ENCODE data around the gene PLXND1.

The PLXND1 gene

DNA sequence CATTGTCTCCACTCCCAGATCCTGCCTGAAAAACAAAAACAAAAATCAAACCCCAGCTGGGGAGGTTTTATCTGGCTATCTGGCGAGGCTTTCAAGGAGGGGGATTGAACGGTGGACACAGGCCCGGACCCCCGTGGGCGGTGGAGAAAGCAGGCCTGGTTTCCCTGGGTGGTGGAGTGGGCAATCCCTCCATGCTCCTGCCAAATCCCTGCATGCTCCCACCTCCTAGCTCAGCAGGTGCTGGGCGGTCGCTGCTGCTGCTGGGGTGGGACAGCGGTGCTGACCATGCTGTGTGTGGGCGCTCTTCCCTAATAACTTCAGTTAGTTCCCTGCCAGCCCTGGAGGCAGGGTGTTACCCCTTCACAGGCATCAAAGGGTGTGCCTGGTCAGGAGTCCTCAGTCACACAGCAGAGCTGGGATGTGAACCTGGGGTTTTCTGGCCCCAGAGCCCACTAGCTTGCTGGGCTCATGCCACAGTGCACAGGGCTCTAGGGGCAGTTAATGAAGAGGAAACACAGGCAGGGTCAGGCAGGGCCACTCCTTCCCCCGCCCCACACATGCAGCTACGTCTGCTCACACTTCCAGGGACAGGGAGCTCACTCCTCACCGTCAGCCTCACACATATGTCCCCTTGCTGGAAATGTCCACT lies 15.9 kb upstream of the PLXND1 start:
- TF ChIP-seq CTCF (IDR thresholded peaks at IDR 0.05; ENCODE audit: insufficient read depth, low read depth, low read length, missing control alignments) = no peak
- H3K4me3 ChIP-seq (ENCODE audit: low read depth, low read length) = no peak overlapping the region
- no peak for DNase-seq (ENCODE audit: low read depth)

DNA sequence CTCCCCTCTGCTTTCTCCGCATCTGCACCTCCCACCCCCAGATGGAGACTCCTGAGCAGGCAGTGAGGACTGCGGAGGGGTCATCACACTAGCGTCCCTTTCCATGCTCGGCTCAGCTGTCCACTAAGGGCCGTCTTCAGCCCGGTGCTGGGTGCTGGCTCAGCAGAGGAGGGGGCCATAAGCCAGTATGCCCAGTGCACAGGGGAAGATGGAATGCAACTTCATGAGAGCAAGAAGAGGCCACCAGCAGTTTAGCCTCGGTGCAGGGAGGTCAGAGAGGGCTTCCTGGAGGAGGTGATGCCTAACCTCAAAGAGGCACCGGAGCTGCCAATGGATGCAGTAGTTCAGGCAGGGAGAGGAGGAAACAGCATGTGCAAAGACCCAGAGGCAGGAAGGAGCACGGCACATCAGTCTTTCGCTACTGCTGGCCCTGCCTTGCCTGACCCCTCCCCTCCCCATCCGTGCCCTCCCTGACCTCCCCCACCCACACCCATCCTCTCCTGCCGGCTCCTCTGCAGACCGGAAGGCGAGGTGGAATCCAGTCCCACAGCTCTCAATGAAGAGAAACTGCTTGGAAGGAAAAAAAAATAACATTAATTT lies 15.2 kb upstream of the PLXND1 start:
- no peak for TF ChIP-seq CTCF (IDR thresholded peaks at IDR 0.05; ENCODE audit: insufficient read depth, low read depth, low read length, missing control alignments)
- no peak overlapping the region for H3K4me3 ChIP-seq (ENCODE audit: low read depth, low read length)

DNA sequence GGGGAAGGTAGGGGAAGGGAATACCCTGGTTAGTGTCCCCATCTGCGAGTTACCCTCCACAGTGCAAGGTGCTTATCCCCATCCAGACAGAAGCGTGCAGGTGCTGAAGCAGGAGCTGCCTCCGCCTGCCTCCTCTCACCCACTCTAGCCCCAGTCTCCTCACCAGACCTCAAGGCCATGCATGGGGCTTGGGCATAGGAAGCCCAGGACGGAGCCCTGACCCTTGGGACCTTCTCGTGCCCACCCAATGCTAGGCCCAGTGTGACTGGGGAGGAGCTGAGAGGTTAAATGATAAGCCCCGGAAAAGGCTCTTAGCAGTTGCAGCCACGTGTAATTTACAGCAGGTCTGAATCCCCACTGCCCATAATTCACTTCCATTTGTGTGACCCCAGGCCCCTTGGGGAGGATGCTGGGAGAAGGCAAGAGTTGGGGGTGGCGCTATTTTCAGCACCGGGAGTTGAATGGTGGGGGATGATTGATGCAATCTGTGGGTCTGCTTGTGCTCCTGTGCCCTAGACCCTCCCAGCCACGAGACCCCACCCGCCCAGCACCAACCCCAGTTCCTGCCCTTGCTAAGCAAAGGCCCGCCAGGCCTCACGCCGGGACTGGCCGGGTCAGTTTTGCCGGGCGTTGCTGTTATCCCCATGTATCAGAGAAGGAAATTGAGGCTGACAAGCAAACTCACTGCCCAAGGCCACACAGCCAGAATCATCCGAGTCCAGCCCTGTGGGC lies 14.5 kb upstream of the PLXND1 start:
- no peak for DNase-seq (ENCODE audit: low read depth)
- no peak for TF ChIP-seq CTCF (IDR thresholded peaks at IDR 0.05; ENCODE audit: insufficient read depth, low read depth, low read length, missing control alignments)
- no peak overlapping the region for H3K4me3 ChIP-seq (ENCODE audit: low read depth, low read length)

More for the DNA sequence above, 15.2 kb upstream of the PLXND1 start:
- DNase-seq (ENCODE audit: low read depth) = no peak

GRCh38 chr3:129619726-129620162 lies 13.3 kb upstream of the PLXND1 start:
- DNase-seq (ENCODE audit: low read depth) = no peak
- no peak overlapping the region for H3K4me3 ChIP-seq (ENCODE audit: low read depth, low read length)
- no peak for TF ChIP-seq CTCF (IDR thresholded peaks at IDR 0.05; ENCODE audit: insufficient read depth, low read depth, low read length, missing control alignments)

GRCh38 chr3:129618901-129619671 lies 12.6 kb upstream of the PLXND1 start:
- H3K4me3 ChIP-seq (ENCODE audit: low read depth, low read length) = no peak overlapping the region
- DNase-seq (ENCODE audit: low read depth) = no peak
- no peak for TF ChIP-seq CTCF (IDR thresholded peaks at IDR 0.05; ENCODE audit: insufficient read depth, low read depth, low read length, missing control alignments)

DNA sequence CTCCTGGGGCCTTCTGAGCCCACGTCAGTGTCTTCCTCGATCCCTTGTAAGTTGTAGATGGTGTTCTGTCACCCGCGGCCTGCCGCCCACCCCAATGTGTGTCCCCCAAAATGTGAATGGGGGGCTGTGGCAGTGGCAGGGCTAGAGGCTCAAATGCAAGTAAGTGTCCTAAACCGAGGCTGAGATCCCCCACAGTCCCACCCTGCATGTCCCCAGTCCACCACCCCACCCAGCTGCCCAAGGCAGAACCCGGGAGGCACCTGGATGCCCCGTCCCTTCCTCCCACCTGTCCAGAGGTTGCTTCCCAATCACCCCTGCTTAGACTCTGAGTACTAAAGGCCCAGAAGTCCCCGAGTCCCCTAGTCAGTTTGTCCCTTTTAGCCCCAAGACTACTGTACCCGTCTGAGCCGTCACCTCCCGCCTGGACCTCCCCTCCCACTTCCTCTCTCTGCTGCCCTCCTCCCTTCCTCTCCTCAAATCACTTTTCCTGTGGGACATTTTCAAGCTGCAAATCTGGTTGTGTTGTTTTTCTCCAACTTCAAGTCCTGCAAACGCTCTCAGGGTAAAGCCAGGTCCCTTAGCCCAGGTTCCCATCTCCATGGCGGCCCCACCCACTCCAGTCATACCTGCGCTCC lies 11.8 kb upstream of the PLXND1 start:
- H3K4me3 ChIP-seq (ENCODE audit: low read depth, low read length) = no peak overlapping the region
- no peak for DNase-seq (ENCODE audit: low read depth)

More for the DNA sequence above, 11.8 kb upstream of the PLXND1 start:
- TF ChIP-seq CTCF (IDR thresholded peaks at IDR 0.05; ENCODE audit: insufficient read depth, low read depth, low read length, missing control alignments) = no peak
